Suppressor macrophage treated with lipopolysaccharide for 1 hour (primary cell): Measurements from ENCODE around the gene PINLYP.

Source experiments
- DNase-seq, 3 donors: peaks; one replicate each; pipeline ENCODE4 v3.0.0-alpha.2; 2020 to 2022

Gene PINLYP

DNA sequence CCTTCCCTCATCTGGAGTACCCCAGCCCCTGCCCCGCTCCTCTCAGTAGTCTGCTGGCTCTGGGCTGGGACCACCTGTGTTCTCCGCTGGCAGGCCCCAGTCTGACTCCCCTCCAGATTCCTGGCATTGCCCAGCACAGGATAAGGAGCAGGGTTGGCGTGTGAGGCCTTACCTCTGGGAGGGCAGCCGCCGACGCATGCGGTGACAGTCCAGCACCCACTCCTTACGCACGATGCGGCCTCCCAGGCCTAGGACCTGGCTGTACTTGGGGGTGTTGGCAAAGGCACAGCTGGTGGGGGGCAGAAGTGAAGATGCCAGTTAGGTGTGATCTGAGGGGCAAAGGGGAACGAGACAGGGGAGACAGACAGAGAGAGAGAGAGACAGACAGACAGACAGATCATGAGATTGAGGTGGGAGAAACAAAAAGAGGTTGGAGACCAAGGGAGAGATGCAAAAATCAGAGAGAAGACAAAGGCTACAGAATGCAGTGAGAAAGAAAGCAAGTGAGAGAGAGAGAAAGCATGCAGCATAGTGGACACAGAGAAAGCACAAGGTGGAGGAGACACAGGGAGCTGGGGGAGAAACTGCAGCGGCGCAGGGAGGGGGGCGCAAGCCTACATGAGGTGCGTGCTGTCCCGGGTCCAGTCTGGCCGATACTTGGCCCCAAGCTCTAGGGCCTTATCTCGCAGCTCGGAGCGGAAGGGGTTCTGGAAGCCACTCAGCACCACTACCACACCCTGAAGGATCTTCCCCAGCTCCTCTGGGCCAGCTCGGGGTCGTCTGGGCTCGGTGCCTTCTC is 24.0 kb upstream of the PINLYP start:
- no peak for DNase-seq

DNA sequence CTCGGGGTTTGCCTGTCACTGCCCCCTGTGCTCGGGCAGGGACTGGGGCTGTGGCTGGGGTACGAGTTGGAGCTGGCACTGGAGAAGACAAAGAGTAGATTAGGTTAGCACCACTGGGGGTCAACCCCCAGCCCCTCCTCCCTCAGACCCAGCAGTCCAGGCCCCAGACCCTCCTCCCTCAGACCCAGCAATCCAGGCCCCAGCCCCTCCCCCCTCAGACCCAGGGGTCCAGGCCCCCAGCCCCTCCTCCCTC is 23.5 kb upstream of the PINLYP start:
- no peak for DNase-seq

DNA sequence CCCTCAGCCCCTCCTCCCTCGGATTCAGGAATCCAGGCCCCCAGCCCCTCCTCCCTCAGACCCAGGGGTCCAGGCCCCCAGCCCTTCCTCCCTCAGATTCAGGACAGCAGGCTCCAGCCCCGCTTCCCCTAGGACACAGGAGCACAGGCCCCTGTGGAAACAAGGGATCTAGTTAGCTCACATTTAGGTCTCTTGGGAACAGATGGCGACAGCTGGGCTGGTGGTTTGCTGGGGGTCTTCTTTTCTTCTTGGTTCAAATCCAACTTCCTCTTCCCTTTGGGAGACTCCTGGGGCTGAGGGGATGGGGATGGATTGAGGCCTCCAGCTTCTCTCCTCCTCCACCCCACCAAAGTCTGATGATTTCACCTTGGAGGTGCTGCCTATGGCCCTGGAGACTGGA is 23.0 kb upstream of the PINLYP start:
- DNase-seq, result no peak

DNA sequence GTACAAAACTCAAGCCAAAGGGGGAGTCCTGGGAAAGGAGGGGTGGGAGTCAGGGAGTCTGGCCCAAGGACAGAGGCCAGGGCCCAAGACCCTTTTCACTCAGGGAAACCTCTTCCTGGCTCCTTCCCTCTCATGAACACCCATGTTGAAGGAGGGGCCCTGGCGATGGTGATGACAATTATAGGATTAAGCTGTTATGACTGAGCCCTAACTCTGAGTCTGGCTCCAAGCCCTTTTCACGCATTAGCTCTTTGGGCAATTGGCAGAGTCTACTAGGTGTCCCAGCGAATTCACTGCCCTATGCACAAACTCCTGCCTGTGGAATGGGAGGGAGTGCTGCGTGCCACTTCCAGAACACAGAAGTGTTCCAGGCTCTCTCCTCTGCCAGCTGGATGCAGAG is 21.9 kb upstream of the PINLYP start:
- no peak for DNase-seq

DNA sequence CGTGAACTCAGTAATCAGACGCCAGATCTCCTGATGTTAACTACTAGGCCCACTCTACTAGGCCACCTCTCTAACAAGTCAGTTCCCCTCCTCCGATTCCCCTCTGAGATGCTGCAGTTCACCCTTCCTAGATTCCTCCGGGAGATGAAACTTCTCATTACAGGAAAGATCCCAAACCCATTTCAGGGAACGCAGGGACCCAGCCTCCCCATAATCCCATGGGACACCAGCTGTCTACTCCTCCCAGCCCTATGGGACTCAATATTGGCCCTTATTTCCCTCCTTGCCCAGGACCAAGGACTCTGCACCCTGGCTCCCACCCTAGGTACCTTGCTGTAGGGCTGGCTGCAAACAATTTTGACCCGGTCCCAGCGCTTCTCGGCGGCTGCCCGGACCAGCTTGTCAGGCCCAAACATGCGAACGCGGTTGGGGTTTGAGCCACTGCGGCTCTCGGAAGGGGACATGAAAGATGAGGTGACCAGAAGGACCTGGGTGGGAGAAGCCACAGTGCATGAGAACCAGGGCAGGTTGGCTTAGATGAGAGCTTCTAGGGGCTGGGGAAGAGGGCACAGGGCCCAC is 21.2 kb upstream of the PINLYP start:
- no peak for DNase-seq

DNA sequence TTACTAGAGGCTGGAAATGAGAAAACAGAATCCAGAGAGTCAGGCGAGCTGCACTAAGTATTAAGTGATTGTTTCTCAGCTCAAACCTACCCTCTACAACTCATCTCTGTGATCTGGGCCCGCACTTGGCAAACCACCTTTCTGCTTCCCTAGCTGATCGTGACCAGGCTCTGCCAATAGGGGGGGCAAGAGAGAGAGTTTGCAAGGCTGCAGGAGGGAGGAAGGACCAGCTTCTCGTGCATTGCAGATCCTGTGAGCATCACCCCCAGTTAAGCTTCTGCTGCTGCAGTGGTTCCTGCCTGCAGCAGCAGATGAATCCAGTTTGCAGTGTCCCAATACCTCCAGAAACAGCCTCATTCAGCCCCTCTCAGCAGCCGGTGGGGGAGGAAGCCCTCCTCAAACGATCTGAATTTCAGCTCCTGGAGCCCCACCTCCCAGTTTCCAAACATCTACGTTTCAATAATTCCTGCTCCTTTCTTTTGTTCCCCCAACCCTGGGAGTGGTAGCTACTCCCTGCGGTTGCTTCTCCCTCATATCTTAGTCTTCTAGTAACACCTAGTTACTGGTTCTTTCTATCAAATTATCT is 20.3 kb upstream of the PINLYP start:
- DNase-seq, result peak; percentile 76 to 88 (median 88)

DNA sequence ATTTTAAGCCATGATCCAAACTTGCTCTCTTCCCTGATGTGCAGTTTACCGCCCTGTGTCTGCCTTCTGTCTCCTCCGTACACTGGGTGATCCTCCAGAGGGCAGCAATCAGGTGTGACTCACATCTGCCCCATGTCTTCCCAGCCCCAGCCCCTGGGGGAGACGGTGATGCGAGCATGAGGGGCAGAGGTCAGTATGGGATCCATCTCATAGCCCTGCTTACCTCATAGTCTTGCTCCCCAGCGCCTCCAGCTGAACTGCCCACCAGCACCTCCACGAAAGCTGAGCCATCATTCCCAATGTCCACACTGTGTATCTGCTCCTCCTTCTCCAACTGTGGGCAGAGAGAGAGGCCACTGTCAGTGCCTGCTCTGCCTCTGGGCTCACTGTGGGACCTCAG is 14.9 kb upstream of the PINLYP start:
- peak; percentile 60 to 74 (median 68) for DNase-seq

DNA sequence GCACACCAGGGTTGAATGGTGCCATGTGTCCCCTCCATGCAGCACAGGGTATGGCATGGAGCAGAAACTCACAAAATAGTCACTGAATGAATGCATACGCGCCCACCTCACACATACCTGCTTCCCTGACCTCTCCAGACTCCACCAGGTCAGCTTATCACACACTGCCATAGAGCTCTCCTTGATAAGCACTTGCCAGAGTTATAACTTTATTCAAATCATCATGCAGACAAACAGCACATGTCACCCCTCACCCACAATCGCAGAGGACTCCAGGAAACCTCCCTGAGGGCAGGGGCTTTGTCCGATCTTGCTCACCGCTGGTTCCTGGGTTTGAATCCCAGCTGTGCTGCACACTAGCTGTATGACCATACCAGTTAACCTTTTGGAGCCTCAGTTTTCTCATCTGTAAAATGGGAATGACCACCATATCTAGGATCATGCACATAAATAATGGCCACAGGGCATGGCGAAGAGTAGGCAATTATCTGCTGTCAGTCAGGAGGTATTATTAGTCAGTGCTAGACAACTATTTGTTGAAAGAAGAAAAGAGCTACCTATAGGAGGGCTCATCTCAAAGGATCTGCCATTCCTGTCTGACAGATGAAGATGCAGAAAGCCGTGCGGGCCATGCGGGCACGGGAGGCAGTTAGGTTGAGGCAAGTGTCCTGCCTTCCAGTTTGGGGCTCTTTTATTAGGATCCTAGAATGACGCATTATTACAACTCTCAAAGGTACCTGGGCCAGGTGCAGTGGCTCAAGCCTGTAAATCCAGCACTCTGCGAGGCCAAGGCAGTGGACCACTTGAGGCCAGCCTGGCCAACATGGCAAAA is 14.2 kb upstream of the PINLYP start:
- DNase-seq, result no peak

DNA sequence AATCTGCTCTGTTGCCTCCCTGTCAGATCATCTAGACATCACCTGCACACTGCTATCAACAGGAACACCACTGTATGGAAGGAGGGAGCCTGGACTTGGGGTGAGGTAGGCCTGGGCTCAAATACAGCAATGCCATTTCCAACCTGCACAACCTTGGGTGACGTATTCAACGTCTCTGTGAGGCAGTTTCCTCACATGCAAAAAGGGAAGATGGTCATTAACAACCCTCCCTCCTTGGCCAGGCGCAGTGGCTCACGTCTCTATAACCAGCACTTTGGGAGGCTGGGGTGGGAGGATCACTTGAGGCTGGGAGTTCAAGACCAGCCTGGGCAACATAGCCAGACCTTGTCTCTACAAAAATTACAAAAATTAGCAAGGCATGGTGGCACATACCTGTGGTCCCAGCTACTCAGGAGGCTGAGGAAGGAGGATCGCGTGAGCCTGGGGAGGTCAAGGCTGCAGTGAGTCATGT is 13.3 kb upstream of the PINLYP start:
- DNase-seq, result peak in 2 of 3 donors; percentile 35 to 48

DNA sequence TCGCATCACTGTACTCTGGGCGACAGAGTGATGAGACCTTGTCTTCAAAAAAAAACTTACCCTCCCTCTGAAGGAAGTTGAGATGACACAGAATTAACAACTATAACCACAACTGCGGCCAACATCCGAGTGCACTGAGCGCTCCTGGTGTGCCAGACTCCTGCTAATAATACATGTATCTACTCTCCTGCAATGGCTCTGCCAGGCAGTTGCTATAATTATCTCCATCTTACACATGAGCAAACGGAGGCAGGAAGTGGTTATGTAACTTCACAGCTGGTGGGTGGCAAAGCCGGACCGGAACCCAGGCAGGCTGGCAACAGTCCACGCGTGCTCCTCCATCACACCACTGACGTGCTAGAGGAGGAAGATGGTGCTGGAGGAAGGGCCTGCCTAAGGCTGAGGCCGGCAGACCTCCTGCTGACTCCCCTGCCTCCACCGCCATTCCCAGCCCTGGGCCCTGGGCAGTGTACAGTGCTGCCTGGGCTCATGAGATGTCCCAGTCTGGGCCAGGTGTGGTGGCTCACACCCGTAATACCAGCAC is 12.8 kb upstream of the PINLYP start:
- peak; percentile 82 to 89 (median 83) for DNase-seq

DNA sequence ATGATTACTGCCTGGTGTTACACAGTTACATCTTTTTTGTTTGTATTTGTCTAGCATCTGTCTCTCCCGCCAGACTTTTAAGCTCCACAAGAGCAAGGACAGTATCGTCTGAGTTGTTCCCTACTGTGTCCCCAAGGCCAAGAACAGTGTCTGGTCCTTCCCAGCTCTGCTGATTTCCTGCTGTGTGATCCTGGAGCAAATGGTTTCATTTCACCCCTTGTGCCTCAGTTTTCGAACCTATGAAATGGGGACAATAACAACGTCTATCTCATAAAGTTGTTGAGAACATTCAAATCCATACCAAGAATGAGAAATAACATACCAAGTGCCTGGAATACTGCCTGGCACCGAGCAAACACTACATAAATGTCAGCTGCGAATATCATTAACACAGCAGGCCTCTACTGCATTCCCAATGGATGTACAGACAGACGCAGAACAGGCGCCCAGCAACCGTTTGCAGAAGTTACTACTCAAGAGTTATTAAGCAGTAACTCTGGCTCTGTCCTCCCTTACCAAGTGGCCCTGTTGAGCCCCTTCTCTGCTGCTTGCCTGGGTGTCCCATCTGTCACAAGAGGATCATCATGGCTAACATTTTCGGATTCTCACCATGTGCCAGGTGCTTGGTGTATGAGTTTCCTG is 11.7 kb upstream of the PINLYP start:
- DNase-seq, result peak in 1 of 3 donors; percentile 26

DNA sequence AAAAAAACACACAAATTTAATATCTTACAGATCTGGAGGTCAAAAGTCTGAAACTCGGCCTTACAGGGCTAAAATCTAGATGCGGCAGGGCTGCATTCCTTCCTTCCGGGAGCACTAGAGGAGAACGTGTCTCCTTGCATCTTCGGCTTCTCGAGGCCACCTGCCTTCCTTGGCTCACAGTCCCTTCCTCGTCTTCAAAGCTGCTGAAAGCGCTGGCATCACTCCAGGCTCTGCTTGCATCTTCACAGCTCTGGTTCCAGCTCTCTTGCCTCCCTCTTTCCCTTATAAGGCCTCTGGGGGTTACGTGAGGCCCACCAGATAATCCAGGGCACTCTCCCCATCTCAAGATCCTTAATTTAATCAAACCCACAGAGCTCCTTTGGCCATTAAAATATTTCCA is 10.8 kb upstream of the PINLYP start:
- no peak for DNase-seq

DNA sequence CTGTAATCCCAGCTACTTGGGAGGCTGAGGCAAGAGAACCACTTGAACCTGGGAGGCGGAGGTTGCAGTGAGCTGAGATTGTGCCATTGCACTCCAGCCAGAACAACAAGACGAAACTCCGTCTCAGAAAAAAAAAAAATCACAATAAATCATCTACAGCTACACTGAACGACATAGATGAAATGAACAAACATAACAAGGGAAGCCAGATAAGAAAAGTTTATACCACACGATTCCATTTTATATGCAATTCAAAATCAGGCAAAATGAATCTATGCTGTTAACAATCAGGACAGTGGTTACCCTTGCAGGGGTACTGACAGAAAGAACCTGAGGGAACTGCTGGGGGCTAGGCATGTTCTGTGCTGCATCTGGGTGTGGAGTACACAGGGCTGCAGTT is 5.9 kb upstream of the PINLYP start:
- no peak for DNase-seq

DNA sequence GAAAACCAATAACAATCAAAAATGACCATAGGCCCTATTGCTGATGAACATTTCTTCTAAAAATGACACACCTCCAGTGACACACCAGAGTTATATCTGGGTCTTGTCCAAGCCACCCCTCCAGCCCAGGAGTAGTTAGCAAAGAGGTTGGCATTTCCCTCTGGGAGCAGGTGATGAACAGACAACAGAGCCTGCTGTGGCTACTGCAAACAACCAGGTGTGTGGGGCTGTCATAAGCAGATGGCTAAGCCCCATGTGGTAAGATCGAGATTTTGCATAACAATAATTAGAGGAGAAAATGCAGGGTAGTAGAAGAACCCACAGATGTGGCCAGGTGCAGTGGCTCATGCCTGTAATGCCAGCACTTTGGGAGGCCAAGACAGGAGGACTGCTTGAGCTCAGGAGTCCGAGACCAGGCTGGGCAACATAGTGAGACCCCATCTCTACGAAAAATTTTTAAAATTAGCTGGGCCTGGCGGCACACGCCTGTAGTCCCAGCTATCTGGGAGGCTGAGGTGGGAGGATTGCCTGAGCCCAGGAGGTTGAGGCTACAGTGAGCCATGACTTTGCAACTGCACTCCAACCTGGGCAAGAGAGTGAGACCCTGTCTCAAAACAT is 5.3 kb upstream of the PINLYP start:
- DNase-seq, result no peak

DNA sequence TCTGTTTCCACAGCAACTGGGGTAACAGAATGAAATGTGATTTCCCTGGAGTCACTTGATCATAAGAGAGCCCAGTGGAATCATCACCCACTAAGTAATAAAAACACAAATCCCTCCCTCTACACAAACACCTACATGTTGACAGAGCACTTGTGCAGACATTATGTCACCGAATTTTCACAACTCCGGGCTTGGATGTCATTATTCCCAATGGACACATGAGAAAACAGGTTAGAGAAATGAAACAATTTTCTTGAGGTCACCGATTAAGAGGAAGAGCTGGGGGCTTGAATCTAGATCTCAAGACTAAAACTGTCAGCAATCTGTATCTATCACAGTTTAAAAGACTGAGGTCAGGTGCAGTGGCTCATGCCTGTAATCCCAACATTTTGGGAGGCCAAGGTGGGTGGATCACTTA is 3.4 kb upstream of the PINLYP start:
- peak; percentile 54 to 76 (median 69) for DNase-seq

DNA sequence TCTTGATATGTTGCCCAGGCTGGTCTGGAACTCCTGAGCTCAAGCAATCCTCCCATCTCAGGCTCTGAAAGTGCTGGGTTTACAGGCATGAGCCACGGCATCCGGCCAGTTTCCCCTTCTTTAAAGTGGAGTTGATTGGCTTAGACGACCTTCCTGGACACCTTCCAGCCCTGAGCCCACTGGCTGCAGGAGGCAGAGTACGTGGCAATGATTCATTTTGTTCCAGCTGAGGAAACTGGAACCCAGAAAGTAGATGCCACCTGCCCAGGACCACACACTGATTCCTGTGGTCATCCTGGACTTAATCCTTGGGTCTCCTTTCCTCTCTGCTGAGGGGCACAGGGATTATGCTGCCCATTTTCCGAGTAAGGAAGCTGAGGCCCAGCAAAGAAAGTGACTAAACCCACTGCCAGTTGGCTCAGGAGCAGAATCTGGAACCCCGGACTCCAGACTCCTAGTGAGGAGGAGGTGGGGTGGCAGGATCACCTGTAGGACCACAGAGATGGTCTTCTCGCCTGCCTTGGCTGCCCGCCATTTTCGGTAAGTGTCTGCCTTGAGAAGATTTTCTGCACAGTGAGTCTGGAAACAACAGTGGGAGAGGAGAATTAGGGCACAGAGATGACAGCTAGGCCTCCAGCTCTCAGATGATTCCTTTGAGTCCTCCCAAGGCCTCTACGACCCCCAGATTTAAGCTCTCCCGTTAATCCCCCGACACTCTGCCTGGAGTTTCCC is 1.0 kb upstream of the PINLYP start:
- peak; percentile 26 to 67 (median 65) for DNase-seq

DNA sequence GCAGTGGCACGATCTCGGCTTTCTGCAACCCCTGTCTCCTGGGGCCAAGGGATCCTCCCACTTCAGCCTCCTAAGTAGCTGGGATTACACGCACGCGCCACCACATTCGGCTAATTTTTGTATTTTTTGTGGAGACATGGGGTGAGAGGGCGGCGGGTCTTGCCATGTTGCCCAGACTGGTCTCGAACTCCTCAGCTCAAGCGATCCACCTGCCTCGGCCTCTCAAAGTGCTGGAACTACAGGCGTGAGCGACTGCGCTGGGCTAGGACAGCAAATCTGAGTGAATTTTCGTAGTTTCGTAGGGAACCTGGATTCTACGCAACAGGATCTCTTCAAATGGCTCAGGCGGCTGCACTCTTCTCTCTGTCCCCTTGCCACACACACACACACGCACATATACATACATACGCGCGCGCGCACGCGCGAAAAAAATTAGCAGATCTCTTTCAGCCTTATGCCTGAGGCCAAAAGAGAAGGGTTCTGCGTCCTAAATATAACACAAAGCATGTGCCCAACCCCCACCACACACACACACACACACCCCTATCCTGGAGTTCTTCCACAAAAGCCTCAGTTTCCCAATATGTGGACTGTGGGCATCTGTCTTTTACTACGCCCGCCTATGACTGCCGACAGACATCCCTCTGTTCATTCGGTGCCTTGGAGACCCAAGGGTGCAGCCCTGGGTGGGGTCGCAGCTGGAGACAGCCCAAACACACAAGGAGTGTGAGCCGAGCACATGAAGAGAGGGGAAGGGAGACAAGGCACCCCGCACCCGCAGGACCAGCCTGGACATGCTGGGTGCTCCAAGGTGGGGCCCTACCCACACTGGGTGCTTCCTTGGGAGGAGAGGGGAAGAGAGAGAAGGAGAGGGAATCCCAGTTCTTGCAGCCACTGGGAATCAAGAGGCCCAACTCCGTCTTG is 616 bp downstream of the PINLYP start:
- no peak for DNase-seq

DNA sequence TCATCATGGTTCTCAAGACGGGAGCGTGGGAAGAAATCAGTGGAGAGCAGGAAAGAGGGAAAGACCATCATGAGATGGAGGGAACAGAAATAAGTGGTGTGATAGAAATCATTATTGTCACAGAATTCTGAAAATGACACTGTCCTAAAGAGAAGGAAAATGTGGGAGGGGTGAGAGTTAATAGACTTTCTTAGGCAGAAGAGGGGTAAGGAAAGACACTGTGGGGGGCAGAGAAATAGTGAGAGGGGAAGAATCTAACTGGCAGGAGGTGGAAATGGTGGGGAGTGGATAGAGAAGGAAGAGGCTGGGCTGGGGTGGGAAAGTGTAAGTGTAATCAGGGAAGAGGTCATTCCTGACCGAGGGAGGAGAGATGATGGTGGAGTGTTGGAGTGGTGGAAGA is 3.2 kb downstream of the PINLYP start:
- no peak for DNase-seq

DNA sequence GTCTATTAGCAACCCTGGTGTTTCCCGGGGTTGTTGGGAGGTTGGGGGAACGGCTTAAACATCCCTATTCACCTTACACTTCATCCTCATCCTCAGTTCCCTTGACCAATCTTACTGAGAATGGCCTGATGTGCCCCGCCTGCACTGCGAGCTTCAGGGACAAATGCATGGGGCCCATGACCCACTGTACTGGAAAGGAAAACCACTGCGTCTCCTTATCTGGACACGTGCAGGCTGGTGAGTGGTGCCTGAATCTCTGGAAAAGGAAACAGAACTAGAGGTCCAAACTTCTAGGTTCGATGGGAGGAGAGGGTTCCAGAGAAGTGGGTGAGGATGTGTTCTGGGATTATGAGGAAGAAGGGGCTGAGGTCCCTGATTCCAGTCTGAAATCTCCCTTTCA is 5.9 kb downstream of the PINLYP start:
- no peak for DNase-seq

DNA sequence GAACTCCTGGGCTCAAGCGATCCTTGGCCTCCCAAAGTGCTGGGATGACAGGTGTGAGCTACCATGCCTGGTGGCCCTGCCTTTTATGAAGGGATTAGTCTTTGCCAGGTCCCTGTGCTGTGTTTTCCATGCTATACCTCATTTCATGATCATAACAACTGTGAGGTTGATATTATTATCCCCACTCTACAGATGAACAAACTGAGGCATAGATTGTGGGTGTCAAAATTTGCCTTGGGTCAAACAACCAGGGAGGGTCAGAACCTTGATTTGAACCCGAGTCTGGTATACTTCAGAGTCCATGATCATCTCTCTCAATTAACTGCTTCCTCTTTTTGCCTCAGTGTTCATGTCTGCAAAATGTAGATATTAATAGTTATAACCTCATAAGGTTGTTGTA is 6.9 kb downstream of the PINLYP start:
- DNase-seq, result no peak
